Gastrocnemius medialis (tissue), 4 donors: ENCODE measurements around the gene GCSH.

Experiments
- POLR2A ChIP-seq, 2 donors: fragments of 450-650 bp; IDR thresholded peaks; one replicate each; pipeline ENCODE4 v1.6.1; 2017; ENCODE audit warnings: antibody characterized with exemption in 2 of 2, mild to moderate bottlenecking in 2 of 2, moderate library complexity in 2 of 2
- TF ChIP-seq, protein P1 (sequence below), 5 experiments: fragments of 450-650 bp in 3 of 5; fragments of 200-600 bp in 2 of 5; sonication (generic) in 2 of 5; IDR thresholded peaks in 4 of 5; conservative IDR thresholded peaks in 1 of 5; 1 replicate in 4 of 5; 2 replicates in 1 of 5; pipeline ENCODE4 v1.5.1; 2016 to 2019; ENCODE audit warnings: antibody characterized with exemption in 5 of 5, mild to moderate bottlenecking in 3 of 5, moderate library complexity in 3 of 5

DNA sequence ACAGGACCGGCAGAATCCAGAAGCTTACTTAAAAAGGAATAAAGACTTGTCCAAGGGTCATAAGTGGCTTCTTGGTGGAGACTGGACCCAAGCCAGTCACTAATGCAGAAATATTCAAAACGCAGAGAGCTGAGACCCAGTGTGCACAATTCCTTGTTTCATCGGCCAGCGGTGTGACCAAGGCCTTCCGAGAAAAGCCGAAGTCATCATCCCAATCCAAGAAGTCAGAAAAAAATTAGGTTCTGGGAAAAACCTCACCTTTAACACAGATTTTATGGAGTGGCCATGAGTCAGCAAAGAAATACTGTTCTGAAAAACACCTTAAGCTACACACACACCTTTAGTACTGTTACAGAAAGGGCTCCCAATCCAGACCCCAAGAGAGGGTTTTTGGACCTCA, 1.0 kb upstream of the GCSH start:
- TF ChIP-seq, protein P1, sequence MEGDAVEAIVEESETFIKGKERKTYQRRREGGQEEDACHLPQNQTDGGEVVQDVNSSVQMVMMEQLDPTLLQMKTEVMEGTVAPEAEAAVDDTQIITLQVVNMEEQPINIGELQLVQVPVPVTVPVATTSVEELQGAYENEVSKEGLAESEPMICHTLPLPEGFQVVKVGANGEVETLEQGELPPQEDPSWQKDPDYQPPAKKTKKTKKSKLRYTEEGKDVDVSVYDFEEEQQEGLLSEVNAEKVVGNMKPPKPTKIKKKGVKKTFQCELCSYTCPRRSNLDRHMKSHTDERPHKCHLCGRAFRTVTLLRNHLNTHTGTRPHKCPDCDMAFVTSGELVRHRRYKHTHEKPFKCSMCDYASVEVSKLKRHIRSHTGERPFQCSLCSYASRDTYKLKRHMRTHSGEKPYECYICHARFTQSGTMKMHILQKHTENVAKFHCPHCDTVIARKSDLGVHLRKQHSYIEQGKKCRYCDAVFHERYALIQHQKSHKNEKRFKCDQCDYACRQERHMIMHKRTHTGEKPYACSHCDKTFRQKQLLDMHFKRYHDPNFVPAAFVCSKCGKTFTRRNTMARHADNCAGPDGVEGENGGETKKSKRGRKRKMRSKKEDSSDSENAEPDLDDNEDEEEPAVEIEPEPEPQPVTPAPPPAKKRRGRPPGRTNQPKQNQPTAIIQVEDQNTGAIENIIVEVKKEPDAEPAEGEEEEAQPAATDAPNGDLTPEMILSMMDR (IDR thresholded peaks at IDR 0.05 in 4 of 5, conservative IDR thresholded peaks at IDR 0.05 in 1 of 5): no peak
- no peak for TF ChIP-seq POLR2A (IDR thresholded peaks at IDR 0.05)
